ENCODE measurements around the gene TLR1. TPM values are rescaled to one million over a fixed set of nuclear protein-coding genes. Genes with fewer than 3 reads are reported as not detected.

Gene TLR1, protein sequence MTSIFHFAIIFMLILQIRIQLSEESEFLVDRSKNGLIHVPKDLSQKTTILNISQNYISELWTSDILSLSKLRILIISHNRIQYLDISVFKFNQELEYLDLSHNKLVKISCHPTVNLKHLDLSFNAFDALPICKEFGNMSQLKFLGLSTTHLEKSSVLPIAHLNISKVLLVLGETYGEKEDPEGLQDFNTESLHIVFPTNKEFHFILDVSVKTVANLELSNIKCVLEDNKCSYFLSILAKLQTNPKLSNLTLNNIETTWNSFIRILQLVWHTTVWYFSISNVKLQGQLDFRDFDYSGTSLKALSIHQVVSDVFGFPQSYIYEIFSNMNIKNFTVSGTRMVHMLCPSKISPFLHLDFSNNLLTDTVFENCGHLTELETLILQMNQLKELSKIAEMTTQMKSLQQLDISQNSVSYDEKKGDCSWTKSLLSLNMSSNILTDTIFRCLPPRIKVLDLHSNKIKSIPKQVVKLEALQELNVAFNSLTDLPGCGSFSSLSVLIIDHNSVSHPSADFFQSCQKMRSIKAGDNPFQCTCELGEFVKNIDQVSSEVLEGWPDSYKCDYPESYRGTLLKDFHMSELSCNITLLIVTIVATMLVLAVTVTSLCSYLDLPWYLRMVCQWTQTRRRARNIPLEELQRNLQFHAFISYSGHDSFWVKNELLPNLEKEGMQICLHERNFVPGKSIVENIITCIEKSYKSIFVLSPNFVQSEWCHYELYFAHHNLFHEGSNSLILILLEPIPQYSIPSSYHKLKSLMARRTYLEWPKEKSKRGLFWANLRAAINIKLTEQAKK
- 0.96 and 1.4 TPM in 2 replicates for total RNA-seq

DNA sequence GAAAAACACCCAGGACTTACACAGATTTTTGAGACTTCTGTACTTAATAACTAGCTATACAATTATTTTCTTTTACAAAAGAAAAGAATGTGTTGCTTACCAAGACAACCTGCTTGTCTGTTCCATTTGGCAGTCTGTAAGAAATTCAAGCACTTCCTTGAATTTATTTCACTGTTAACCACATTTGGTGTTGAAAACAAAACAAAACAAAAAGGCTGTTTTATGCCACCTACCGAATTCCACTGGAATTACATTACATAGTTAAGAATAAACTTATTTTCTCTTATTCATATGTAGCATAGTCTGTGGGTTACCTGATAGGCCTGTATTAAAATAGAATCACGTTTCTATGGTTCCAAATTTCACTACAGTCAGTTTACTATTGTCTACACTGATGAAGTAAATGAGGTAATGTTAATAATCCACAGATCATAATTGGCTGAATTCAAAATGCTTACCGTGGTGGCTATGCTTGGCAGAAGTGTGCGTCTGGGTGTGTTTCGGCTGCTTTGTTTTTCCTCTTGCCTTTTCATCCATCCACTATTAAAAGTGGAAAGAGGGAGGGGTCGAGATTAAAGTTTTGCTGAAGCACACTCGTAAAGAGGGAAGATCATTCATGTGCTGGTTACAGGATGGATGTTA lies at the start of gene TLR1:
Gene TLR1 (minus strand): TSS at position 138 of the 642 bp plus-strand sequence. CDS start 5,960 bp downstream, outside the sequence.

DNA sequence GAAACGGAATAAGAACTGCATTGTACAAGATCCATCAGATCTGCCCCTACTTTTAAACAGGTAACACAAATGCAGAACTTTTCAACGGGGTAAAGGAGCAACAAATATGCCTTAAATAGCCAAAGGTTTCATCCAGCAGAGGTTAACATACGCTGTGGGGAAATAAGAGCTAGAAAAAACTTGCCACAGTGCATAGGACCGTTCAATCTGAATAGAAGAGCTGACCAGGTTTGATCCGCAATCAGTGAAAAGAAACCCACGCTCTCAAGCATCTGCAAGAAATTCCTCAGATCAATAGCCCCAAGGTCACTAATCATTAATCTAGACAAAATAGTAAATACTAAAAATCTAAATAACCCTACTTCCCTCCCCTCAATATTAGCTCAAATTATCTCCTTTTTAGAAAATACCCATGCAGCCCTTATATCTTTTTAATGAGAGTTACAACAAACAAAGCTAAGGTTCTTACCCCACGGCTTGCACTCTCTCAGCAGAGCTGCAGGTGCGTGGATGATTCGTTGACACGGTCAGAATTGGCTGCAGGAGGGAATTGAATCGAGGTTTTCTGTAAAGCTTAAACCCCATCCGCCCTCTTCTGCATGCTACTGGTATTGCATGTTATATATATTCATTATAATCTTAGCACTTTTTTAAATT lies 22.0 kb downstream of the TLR1 start, which contains the start of gene TLR10:
Gene TLR10 (minus strand): TSS at position 539 of the 657 bp plus-strand sequence. CDS start 7,400 bp downstream, outside the sequence.

Other genes starting within 250 kb of the TLR1 start
- 7.6 and 9.8 TPM in 2 replicates for gene KLF3, start 140.6 kb downstream of the TLR1 start, total RNA-seq
- under 0.01 TPM in 1 of 2 replicates, not detected in the other for gene TLR10, start 21.8 kb downstream of the TLR1 start, total RNA-seq
- gene TLR6, start 52.0 kb upstream of the TLR1 start, total RNA-seq = 2.3 and 2.5 TPM in 2 replicates
- gene FAM114A1, start 63.0 kb upstream of the TLR1 start, total RNA-seq = 489 and 527 TPM in 2 replicates
- under 0.01 and 0.58 TPM in 2 replicates for gene TMEM156, start 227.6 kb upstream of the TLR1 start, total RNA-seq

Measured in regular cardiac myocyte (primary cell).